Hepatocyte (in vitro differentiated cells): Measurements from ENCODE around the gene EID2.

Experiments
- EZH2 ChIP-seq: fragments of 200-600 bp; sonication (generic); IDR thresholded peaks from 2 replicates; pipeline ENCODE4 v1.6.1; 2016; ENCODE audit warnings: antibody characterized with exemption, mild to moderate bottlenecking, borderline replicate concordance
- EZH2phosphoT487 ChIP-seq: fragments of 200-600 bp; sonication (generic); IDR thresholded peaks from one replicate; pipeline ENCODE4 v1.6.1; 2018; ENCODE audit warnings: antibody characterized with exemption, mild to moderate bottlenecking, low read depth, moderate library complexity; ENCODE audit not compliant: unreplicated experiment, severe bottlenecking
- TF ChIP-seq, protein P1 (sequence below): fragments of 200-600 bp; sonication (generic); IDR thresholded peaks from 2 replicates; pipeline ENCODE4 v1.5.1; 2016; ENCODE audit warnings: antibody characterized with exemption, mild to moderate bottlenecking; ENCODE audit not compliant: poor library complexity

DNA sequence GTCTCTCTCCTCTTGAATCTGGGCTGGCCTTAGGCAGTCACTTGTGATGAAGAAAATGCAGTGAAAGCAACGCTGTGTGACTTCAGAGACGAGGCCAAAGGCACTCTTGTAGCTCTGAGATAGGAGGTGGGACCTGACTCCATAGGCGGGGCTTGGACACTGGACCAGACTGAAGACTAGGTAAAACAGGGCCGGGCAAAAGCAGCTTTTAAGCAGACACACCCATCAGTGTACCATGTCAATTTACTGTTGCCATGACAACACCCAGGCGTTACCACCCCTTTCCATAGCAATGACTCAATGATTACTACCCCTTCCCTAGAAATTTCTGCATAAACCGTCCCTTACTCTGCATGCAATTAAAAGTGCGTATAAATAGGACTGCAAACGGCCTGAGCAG lies 6.6 kb upstream of the EID2 start:
- TF ChIP-seq EZH2phosphoT487: no peak
- no peak for TF ChIP-seq EZH2
- TF ChIP-seq, protein P1, sequence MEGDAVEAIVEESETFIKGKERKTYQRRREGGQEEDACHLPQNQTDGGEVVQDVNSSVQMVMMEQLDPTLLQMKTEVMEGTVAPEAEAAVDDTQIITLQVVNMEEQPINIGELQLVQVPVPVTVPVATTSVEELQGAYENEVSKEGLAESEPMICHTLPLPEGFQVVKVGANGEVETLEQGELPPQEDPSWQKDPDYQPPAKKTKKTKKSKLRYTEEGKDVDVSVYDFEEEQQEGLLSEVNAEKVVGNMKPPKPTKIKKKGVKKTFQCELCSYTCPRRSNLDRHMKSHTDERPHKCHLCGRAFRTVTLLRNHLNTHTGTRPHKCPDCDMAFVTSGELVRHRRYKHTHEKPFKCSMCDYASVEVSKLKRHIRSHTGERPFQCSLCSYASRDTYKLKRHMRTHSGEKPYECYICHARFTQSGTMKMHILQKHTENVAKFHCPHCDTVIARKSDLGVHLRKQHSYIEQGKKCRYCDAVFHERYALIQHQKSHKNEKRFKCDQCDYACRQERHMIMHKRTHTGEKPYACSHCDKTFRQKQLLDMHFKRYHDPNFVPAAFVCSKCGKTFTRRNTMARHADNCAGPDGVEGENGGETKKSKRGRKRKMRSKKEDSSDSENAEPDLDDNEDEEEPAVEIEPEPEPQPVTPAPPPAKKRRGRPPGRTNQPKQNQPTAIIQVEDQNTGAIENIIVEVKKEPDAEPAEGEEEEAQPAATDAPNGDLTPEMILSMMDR: no peak
